HG03442 (cell line): ENCODE data around the gene PTHLH.
A peak's percentile ranks its signal among the peaks of the same experiment; 100 is the strongest.

ENCODE experiments used
- ATAC-seq: cut with Tn5 transposase; IDR thresholded peaks from one replicate; pipeline ENCODE4 v1.9.1; 2021; ENCODE audit warnings: mild to moderate bottlenecking, moderate library complexity; ENCODE audit not compliant: unreplicated experiment

Gene PTHLH

GRCh38 chr12:27975222-27976136 lies 2.9 kb upstream of the PTHLH start:
- no peak for ATAC-seq

GRCh38 chr12:27974735-27975221 lies 2.2 kb upstream of the PTHLH start:
- no peak for ATAC-seq

GRCh38 chr12:27973487-27973890 lies 956 bp upstream of the PTHLH start:
- ATAC-seq, result no peak

- ATAC-seq, result no peak
These were observed 927 bp downstream of the PTHLH start for GRCh38 chr12:27971606-27972005.

GRCh38 chr12:27971121-27971489 lies 1.4 kb downstream of the PTHLH start:
- no peak for ATAC-seq

- ATAC-seq, result peak; percentile 14
These were observed 2.0 kb downstream of the PTHLH start for GRCh38 chr12:27970401-27971120.

- peak; percentile 69 for ATAC-seq
These were observed 2.7 kb downstream of the PTHLH start for GRCh38 chr12:27969624-27970400.

GRCh38 chr12:27968972-27969623 lies 3.4 kb downstream of the PTHLH start:
- ATAC-seq, result no peak

- ATAC-seq, result no peak
These were observed 4.9 kb downstream of the PTHLH start for GRCh38 chr12:27967551-27968054.

- ATAC-seq, result peak; percentile 37
These were observed 5.7 kb downstream of the PTHLH start for GRCh38 chr12:27966870-27967269.

- ATAC-seq, result no peak
These were observed 6.6 kb downstream of the PTHLH start for GRCh38 chr12:27965966-27966365.

GRCh38 chr12:27965411-27965810 lies 7.1 kb downstream of the PTHLH start:
- no peak for ATAC-seq

- no peak for ATAC-seq
These were observed 8.4 kb downstream of the PTHLH start for GRCh38 chr12:27964123-27964522.

GRCh38 chr12:27960821-27961220 lies 11.7 kb downstream of the PTHLH start:
- no peak for ATAC-seq

- no peak for ATAC-seq
These were observed 13.9 kb downstream of the PTHLH start for GRCh38 chr12:27958675-27959074.

- ATAC-seq, result no peak
These were observed 15.2 kb downstream of the PTHLH start for GRCh38 chr12:27957366-27957765.

GRCh38 chr12:27953817-27954216 lies 18.7 kb downstream of the PTHLH start:
- ATAC-seq, result no peak

GRCh38 chr12:27953348-27953747 lies 19.2 kb downstream of the PTHLH start:
- ATAC-seq, result no peak

- no peak for ATAC-seq
These were observed 20.0 kb downstream of the PTHLH start for GRCh38 chr12:27952510-27952909.

- ATAC-seq, result no peak
These were observed 20.6 kb downstream of the PTHLH start for GRCh38 chr12:27951898-27952297.
